ENCODE measurements around the gene BRINP3. TPM values are rescaled to one million over a fixed set of nuclear protein-coding genes. Genes with fewer than 3 reads are reported as not detected.

BRINP3 gene
- total and polyA plus RNA-seq, 12 donors, result 0.08 to 1.7 (median 0.30) TPM; not detected in 5

DNA sequence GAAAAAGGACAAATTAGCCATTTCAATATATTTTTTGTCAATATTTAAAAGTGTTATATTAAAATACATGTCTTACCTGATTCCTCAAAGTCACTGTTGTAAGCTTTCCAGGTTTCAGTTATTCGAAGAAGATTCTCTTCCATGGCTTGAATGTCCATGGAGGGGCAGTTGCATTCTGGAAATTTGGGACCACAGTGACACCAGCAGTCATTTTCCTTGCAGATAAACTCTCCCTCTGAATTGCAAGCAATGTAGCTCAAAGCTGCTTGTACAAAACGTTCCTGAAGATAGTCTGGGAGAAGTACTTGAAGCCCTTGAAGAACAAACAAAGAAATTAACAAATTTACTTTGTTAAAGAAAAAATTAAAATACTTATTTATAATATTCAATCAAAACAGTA, 251.7 kb downstream of the BRINP3 start:
- peaks cover 0 to 11% (median 0%) of the 10 kb centered on the region in 11 donors for H3K9me3 ChIP-seq
- intact Hi-C loops (cut with DNase I), result no loop called here
- H3K4me3 ChIP-seq, result no peak overlapping the region
- no peaks in the 10 kb centered on the region for H3K27me3 ChIP-seq
- TF ChIP-seq, protein P1, sequence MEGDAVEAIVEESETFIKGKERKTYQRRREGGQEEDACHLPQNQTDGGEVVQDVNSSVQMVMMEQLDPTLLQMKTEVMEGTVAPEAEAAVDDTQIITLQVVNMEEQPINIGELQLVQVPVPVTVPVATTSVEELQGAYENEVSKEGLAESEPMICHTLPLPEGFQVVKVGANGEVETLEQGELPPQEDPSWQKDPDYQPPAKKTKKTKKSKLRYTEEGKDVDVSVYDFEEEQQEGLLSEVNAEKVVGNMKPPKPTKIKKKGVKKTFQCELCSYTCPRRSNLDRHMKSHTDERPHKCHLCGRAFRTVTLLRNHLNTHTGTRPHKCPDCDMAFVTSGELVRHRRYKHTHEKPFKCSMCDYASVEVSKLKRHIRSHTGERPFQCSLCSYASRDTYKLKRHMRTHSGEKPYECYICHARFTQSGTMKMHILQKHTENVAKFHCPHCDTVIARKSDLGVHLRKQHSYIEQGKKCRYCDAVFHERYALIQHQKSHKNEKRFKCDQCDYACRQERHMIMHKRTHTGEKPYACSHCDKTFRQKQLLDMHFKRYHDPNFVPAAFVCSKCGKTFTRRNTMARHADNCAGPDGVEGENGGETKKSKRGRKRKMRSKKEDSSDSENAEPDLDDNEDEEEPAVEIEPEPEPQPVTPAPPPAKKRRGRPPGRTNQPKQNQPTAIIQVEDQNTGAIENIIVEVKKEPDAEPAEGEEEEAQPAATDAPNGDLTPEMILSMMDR (IDR thresholded peaks at IDR 0.05), result no peak
- no peak overlapping the region for H3K27ac ChIP-seq
- no peak for ATAC-seq
- no peak for DNase-seq
- no peaks in the 10 kb centered on the region for H3K4me1 ChIP-seq
- 41 to 55% methylated on average over 2 of the region's 2 CpGs for WGBS, 2 donors
- H3K36me3 ChIP-seq, result no peaks in the 10 kb centered on the region

DNA sequence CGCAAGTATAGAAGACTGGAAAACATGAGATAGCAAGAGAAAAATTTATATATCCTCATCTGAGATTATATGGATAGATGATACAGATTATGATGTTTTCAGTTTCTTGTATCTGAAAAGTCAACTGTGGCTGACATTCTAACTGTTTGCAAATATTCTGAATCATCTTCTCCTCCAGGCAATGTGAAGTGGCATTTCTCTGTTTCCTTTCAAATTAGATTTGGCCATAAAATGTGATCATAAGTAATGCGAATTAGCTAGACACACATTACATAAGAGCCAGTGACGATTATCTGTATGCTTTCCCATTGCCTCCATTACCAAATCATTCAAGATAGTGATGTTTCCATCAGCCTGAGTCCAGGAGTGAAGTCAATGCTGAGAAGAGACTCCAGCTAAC, 265.2 kb downstream of the BRINP3 start:
- TF ChIP-seq, protein P1 (IDR thresholded peaks at IDR 0.05), result no peak
- no peaks in the 10 kb centered on the region for H3K4me1 ChIP-seq
- no peaks in the 10 kb centered on the region for H3K27me3 ChIP-seq
- 74 to 80% methylated on average over 3 of the region's 3 CpGs for WGBS, 2 donors
- H3K4me3 ChIP-seq, result no peak overlapping the region
- intact Hi-C loops (cut with DNase I), result no loop called here
- ATAC-seq (no peak), DNase-seq (no peak)
- no peak overlapping the region for H3K27ac ChIP-seq
- H3K36me3 ChIP-seq, result no peaks in the 10 kb centered on the region
- H3K9me3 ChIP-seq, result peaks cover 0 to 7% (median 0%) of the 10 kb centered on the region in 11 donors

- no peaks in the 10 kb centered on the region for H3K36me3 ChIP-seq
- H3K4me3 ChIP-seq, result no peak overlapping the region
- TF ChIP-seq, protein P1 (IDR thresholded peaks at IDR 0.05), result no peak
- intact Hi-C loops (cut with DNase I), result no loop called here
- H3K27me3 ChIP-seq, result no peaks in the 10 kb centered on the region
- DNase-seq (no peak), ATAC-seq (no peak)
- no peaks in the 10 kb centered on the region for H3K4me1 ChIP-seq
- WGBS, 2 donors, result 82 to 84% methylated on average over 4 of the region's 4 CpGs
- peaks cover 0 to 4% (median 0%) of the 10 kb centered on the region in 11 donors for H3K9me3 ChIP-seq
- no peak overlapping the region for H3K27ac ChIP-seq
Measured at GRCh38 chr1:190207733-190208132, 269.9 kb downstream of the BRINP3 start.

GRCh38 chr1:190205713-190206112, 272.0 kb downstream of the BRINP3 start:
- Histone ChIP-seq H3K4me3 (no peak overlapping the region), H3K27me3 (no peaks in the 10 kb centered on the region), H3K36me3 (no peaks in the 10 kb centered on the region), H3K27ac (no peak overlapping the region), H3K9me3 (peaks cover 0 to 20% (median 0%) of the 10 kb centered on the region in 11 donors), H3K4me1 (no peaks in the 10 kb centered on the region)
- TF ChIP-seq, protein P1 (IDR thresholded peaks at IDR 0.05), result no peak
- intact Hi-C loops (cut with DNase I), result no loop called here
- 56 to 65% methylated on average over 2 of the region's 2 CpGs for WGBS, 2 donors
- DNase-seq, result no peak
- no peak for ATAC-seq
